Activated T-helper 1 cell treated with anti-CD3 and anti-CD28 coated beads, Interleukin-2, amount 50 U/mL, for 16 hours (primary cell): ENCODE results near the gene C20orf204.
"Not testable (repeated sequence)": the region's sequence is repeated elsewhere in the genome, so short reads cannot be mapped to it uniquely, and the experiment has no call there.

Experiments used
- DNase-seq, 2 donors: peaks; one replicate each; pipeline ENCODE4 v3.0.0-alpha.2; 2020; ENCODE audit warnings: low read depth in 1 of 2, low spot score in 1 of 2

The C20orf204 gene

DNA sequence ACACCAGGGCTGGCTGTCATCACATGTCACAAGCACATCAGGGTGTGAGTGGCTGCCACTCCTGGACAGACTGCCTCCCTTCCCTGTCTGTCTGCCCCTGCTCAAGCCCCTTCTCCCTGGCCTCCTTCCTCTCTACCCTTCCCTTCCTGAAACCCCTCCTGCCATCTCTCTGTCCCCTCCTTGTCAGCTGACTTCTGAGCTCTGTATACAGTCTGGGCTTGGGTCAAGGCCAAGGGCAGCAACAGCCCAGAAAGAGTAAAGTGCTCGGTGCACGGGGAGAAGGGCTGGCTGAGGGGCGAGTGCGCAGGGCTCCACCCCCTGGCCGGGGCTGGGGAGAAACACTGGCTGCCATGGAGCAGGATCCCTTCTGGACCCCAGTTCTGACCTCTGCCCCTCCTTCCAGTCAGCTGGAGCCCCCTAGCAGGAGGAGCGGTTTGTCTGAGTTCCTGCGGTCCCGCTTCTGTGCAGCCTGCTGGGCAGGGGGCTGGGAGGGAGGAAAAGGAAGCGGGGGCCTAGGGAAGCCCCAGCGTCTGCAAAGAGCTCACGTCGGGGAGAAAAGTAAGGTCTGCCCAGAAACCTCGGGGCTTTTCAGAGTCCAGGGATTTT, 46.2 kb downstream of the C20orf204 start:
- DNase-seq = no peak

DNA sequence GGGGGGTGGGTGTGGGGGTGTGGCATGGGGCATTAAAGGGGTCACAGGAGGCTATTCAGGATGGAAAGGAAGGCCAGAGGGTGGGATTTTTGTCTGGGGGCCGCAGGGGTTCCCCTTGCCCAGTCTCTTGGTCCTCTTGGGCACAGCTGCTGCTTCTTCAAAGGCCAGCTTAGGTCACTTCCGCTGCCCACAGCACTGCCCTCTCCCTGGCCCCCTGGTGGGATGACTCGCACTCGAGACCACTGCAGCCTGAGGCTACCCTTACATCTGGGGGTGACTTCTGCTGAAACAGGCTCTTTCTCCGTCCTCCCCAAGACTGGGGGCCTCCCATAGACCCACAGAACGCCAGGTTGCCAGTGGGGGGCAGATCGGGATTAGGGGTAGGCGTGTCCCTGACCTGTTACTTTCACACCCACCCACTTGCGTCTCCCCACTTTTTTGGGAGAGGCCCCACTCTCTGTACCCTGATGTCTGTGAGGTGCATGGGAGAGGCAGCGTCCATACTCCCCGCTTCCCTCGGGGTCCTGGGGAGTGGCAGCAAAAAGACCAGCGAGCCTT, 46.9 kb downstream of the C20orf204 start:
- no peak for DNase-seq

DNA sequence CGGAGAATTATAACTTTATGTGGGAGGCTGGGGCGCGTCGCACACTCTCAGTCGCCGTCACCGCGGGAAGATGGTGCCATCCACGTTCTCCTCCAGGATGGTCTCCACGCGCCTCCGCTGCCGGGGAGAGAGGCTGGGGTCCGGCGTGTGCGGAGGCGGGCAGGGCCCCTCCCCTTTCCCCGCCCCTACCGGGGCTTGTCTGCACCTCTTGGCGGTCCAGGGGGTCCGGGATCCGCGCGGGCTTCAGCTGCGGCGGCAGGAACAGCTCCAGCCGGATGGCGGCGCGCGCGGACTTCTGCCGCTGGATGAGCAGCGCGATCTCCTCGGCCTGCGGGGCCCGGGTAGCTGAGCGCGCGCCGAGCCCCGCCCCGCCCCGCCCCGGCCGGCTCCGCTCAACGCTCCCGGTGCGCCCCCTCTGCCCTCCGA, 47.4 kb downstream of the C20orf204 start:
- peak; percentile 40 to 45 for DNase-seq

DNA sequence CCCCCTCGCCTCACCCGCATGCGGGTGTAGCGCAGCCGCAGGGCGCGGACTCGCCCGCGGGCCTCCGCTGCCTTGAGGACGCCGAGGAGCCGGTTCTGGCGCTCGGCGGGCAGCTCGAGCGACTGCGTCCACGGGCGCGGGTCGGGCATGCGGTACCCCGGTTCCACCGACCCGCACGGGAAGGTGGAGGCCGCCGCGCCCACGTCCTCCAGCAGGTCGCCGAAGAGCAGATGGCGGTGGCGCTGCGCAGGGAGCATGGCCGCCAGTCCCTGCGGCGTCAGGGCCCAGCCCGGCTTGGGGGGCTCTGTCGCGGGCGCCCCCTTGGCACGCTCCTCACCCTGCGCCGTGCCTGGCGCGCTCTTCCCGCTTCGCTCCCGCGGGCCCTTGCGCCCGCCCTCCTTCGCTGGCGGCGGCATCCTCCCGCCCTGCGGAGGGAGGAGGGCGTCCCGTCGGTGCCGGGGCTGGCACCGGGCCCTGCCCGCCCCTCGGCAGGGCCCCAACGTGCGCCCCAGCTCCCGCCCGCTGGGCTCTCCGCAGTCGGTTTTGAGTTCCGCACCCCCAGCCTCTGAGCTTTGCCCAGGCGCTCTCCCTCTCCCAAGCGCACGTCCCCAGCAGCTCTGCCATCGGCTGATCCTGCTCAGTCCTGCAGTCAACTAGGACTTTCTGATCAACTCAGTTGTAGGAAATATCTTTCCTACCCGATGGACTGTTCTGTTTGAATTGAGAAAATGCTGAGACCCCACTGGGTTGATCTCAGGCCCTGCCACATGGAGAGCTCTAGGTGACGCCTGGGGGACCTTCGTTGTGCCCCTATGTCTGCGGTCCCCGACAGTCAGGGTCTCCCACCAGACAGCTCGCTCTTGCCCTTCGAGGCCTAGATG, 48.1 kb downstream of the C20orf204 start, which contains the start of gene LKAAEAR1:
LKAAEAR1 (minus strand) TSS at position 595 of the 881 bp plus-strand sequence; CDS start at position 416, 179 bp downstream.
- no peak for DNase-seq

DNA sequence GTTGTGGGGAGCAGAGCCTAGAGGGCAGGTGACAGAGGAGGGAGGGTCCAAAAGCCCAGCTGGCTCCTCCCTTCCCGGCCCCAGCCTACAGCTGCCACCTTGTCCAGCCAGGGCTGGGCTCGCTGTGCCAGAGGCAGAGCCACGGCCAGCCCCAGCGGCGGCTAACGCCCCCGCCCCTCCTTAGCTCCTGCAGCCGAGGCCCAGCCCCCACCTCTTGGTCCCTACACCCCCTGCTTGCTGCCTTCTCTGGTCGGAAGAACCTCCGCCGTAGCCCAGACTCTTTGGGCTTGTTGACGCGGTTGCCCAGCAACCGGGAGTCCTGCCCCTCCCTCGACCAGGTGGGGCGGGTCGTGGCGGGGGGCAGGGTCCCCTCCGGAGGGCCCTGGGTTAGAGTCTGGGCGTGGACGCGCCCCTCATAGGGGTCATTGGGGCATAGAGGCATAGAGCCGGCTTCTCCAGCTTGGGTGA, 48.7 kb downstream of the C20orf204 start:
- DNase-seq = no peak

DNA sequence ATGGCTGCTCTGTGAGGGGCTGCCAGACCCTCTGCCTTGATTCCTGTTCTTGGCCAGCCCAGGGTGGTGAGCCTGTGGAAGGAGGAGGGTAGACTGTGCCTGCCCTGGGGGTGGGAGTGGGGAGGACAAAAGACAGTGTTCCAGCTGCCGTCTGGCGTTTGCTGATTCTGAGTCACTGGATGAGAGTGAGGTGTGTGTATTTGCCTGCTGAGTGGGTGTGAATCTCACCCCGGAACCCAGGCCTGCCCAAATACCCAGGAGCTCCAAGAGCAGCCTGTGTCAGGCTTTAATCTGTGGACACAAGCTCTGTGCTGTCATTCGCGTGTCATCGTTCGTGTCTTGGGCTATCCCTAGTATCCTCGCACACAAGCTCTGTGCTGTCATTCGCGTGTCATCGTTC, 50.8 kb downstream of the C20orf204 start:
- DNase-seq = no peak

DNA sequence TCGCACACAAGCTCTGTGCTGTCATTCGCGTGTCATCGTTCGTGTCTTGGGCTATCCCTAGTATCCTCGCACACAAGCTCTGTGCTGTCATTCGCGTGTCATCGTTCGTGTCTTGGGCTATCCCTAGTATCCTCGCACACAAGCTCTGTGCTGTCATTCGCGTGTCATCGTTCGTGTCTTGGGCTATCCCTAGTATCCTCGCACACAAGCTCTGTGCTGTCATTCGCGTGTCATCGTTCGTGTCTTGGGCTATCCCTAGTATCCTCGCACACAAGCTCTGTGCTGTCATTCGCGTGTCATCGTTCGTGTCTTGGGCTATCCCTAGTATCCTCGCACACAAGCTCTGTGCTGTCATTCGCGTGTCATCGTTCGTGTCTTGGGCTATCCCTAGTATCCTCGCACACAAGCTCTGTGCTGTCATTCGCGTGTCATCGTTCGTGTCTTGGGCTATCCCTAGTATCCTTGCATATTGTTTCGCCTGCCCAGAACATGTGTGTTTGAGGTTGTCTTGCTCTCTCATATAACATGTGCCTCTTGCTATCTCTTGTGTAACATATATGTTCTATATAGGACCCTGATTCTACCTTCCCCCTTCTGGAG, 51.3 kb downstream of the C20orf204 start:
- not testable (repeated sequence) for DNase-seq

DNA sequence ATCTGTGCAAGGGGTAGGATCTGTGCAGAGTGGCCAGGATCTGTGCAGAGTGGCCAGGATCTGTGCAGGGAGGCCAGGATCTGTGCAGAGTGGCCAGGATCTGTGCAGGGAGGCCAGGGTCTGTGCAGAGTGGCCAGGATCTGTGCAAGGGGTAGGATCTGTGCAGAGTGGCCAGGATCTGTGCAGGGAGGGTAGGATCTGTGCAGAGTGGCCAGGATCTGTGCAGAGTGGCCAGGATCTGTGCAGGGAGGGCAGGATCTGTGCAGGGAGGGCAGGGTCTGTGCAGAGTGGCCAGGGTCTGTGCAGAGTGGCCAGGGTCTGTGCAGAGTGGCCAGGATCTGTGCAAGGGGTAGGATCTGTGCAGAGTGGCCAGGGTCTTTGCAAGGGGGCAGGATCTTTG, 52.6 kb downstream of the C20orf204 start:
- not testable (repeated sequence) for DNase-seq
